K562 (cell line): ENCODE measurements around the gene MFAP3L. TPM values are rescaled to one million over a fixed set of nuclear protein-coding genes. Genes with fewer than 3 reads are reported as not detected.

ENCODE experiments used
- ATAC-seq: fragments of 200-7000 bp; cut with Tn5 transposase; 3 replicates; pipeline ENCODE4 v1.9.1; 2020; ENCODE audit warnings: moderate library complexity
- BruUV-seq: library from RNA; stranded (reverse); fragments of 400-500 nt; replicated peaks from 2 replicates; lab custom pipeline; 2021; lab: Mats Ljungman, UMichigan
- CTCF ChIA-PET: fragments of 300-600 bp; formaldehyde crosslinking; extraction: SDS; loops from one replicate; lab custom pipeline; 2021; ENCODE audit warnings: low intra/inter-chr PET ratio; lab: Yijun Ruan, JAX
- POLR2A ChIA-PET: fragments of 300-600, 350-650 bp; sonication (Branson Sonifier 250); formaldehyde crosslinking; extraction: SDS; loops from one replicate; lab custom pipeline; 2021; ENCODE audit warnings: antibody characterized with exemption, inconsistent platforms; lab: Yijun Ruan, JAX
- DNase-seq, 4 experiments: peaks; one replicate each; pipeline versions ENCODE4 v3.0.0 to v3.0.0-alpha.2; 2011 to 2018; ENCODE audit warnings: low spot score in 3 of 4, mixed read lengths in 3 of 4; ENCODE audit errors: extremely low read depth in 1 of 4
- FAIRE-seq: peaks from 2 replicates; lab custom pipeline; 2011; peaks lifted over from hg19 to GRCh38; lab: Jason Lieb, UNC
- H2AFZ ChIP-seq: 2 replicates; pipeline ENCODE4 v1.6.0; 2011; ENCODE audit warnings: low read depth, low read length, control low read depth, inconsistent platforms
- H3K27ac ChIP-seq: fragments of 200-600 bp; 3 replicates; pipeline ENCODE4 v1.8.0; 2011; ENCODE audit warnings: low read depth, mild to moderate bottlenecking, control low read depth, inconsistent platforms, low read length, moderate library complexity, mixed read lengths; ENCODE audit errors: extremely low read depth
- H3K27me3 ChIP-seq, 2 experiments: fragments of 300-600 bp in 1 of 2; 2 replicates in 1 of 2; 3 replicates in 1 of 2; pipeline versions ENCODE4 v1.6.0 to v1.8.0; 2011; ENCODE audit warnings: inconsistent platforms in 2 of 2, low read length in 2 of 2, mild to moderate bottlenecking in 1 of 2, mixed read lengths in 1 of 2, moderate library complexity in 1 of 2; ENCODE audit not compliant: control insufficient read depth in 2 of 2, insufficient read depth in 2 of 2
- H3K36me3 ChIP-seq: fragments of 300-600 bp; 3 replicates; pipeline ENCODE4 v1.8.0; 2011; ENCODE audit warnings: mild to moderate bottlenecking, low read length, inconsistent platforms; ENCODE audit not compliant: control insufficient read depth, insufficient read depth
- H3K4me1 ChIP-seq, 2 experiments: fragments of 200-600 bp in 1 of 2; replicated peaks in 1 of 2; 2 replicates in 1 of 2; 3 replicates in 1 of 2; pipeline versions ENCODE4 v1.5.1 to v1.8.0; 2011; ENCODE audit warnings: inconsistent platforms in 2 of 2, low read length in 2 of 2, mild to moderate bottlenecking in 1 of 2, mixed read lengths in 1 of 2, moderate library complexity in 1 of 2; ENCODE audit not compliant: control insufficient read depth in 2 of 2, insufficient read depth in 2 of 2
- H3K4me2 ChIP-seq: 2 replicates; pipeline ENCODE4 v1.6.1; 2011; ENCODE audit warnings: low read length, control low read depth, inconsistent platforms, mixed read lengths; ENCODE audit not compliant: insufficient read depth
- H3K4me3 ChIP-seq: fragments of 200-600 bp; sonication (generic), shearing (Covaris generic); 2 replicates; pipeline ENCODE4 v1.5.1; 2016; ENCODE audit warnings: control low read depth, inconsistent platforms
- H3K79me2 ChIP-seq: fragments of 200-600 bp; 3 replicates; pipeline ENCODE4 v1.8.0; 2011; ENCODE audit warnings: low read length, inconsistent platforms; ENCODE audit not compliant: control insufficient read depth, insufficient read depth
- H3K9ac ChIP-seq, 2 experiments: 2 replicates each; pipeline versions ENCODE4 v1.6.0 to v1.6.1; 2011; ENCODE audit warnings: low read depth in 2 of 2, low read length in 2 of 2, control low read depth in 1 of 2, inconsistent platforms in 1 of 2, mild to moderate bottlenecking in 1 of 2, mixed read lengths in 1 of 2; ENCODE audit not compliant: insufficient read depth in 1 of 2
- H3K9me1 ChIP-seq: one replicate; pipeline ENCODE4 v1.6.0; 2011; ENCODE audit warnings: inconsistent platforms, mild to moderate bottlenecking, low read length, moderate library complexity; ENCODE audit not compliant: control insufficient read depth, insufficient read depth
- H3K9me3 ChIP-seq: replicated peaks from 2 replicates; pipeline ENCODE4 v1.5.1; 2011; ENCODE audit warnings: low read depth, low read length, inconsistent platforms; ENCODE audit not compliant: control insufficient read depth, insufficient read depth
- H4K20me1 ChIP-seq: replicated peaks from 2 replicates; pipeline ENCODE4 v1.6.1; 2011; ENCODE audit warnings: low read length, inconsistent platforms, mixed read lengths; ENCODE audit not compliant: control insufficient read depth, insufficient read depth
- CHD2 ChIP-seq: IDR thresholded peaks from 2 replicates; pipeline ENCODE4 v1.6.1; 2011; ENCODE audit warnings: low read depth, low read length
- HBP1 ChIP-seq: fragments of 450-650 bp; formaldehyde crosslinking; IDR thresholded peaks from 2 replicates; pipeline ENCODE4 v1.4.0; 2022; ENCODE audit warnings: missing genetic modification characterization
- HMG20A ChIP-seq: fragments of 450-650 bp; formaldehyde crosslinking; conservative IDR thresholded peaks from 2 replicates; pipeline ENCODE4 v1.4.0; 2020; ENCODE audit warnings: mild to moderate bottlenecking, mixed read lengths
- PRDM10 ChIP-seq: fragments of 450-650 bp; IDR thresholded peaks from 2 replicates; pipeline ENCODE4 v1.6.1; 2018; ENCODE audit not compliant: partially characterized antibody
- RERE ChIP-seq: sonication (generic); formaldehyde crosslinking; IDR thresholded peaks from 2 replicates; pipeline ENCODE4 v1.8.0; 2023; ENCODE audit warnings: missing genetic modification reagents, mild to moderate bottlenecking, borderline replicate concordance
- RNF2 ChIP-seq: sonication (generic); IDR thresholded peaks from 2 replicates; pipeline ENCODE4 v1.6.1; 2016
- SIX5 ChIP-seq, 2 experiments: IDR thresholded peaks; 2 replicates each; pipeline ENCODE4 v1.6.1; 2011; ENCODE audit warnings: low read length in 2 of 2, borderline replicate concordance in 1 of 2, low read depth in 1 of 2, mild to moderate bottlenecking in 1 of 2, moderate library complexity in 1 of 2; ENCODE audit not compliant: insufficient read depth in 1 of 2
- TFE3 ChIP-seq: fragments of 450-650 bp; formaldehyde crosslinking; IDR thresholded peaks from 2 replicates; pipeline ENCODE4 v1.4.0; 2020; ENCODE audit warnings: mild to moderate bottlenecking, mixed read lengths
- XRCC3 ChIP-seq: fragments of 450-650 bp; IDR thresholded peaks from 2 replicates; pipeline ENCODE4 v1.6.1; 2017; ENCODE audit warnings: mild to moderate bottlenecking, moderate library complexity
- ZNF644 ChIP-seq: fragments of 200-800 bp; sonication (Bioruptor generic); IDR thresholded peaks from 2 replicates; pipeline ENCODE4 v1.6.1; 2016; ENCODE audit warnings: low read depth, missing genetic modification characterization, missing compliant biosample characterization
- WGBS: fragments of 100-300 bp; shearing (Covaris generic); methylation state at CpG from one replicate; pipeline ENCODE4 v1.1.6; 2016; ENCODE audit warnings: low coverage, mixed read lengths; ENCODE audit not compliant: insufficient coverage; ENCODE audit errors: missing lambda C conversion rate; 5-methylcytosine and 5-hydroxymethylcytosine counted together
- in situ Hi-C: fragments of 300-500 bp; cut with MboI; formaldehyde crosslinking; loops from 4 replicates; pipeline ENCODE4 v1.15.0; 2018; ENCODE audit warnings: inconsistent platforms, mixed read lengths
- intact Hi-C: fragments of 100-400 bp; cut with micrococcal nuclease; formaldehyde crosslinking; loops from 2 replicates; pipeline ENCODE4 v1.14.2; 2022
- polyA plus RNA-seq, 8 experiments: library from polyadenylated mRNA; depleted of rRNA in 4 of 8; stranded (reverse) in 5 of 8; unstranded in 3 of 8; fragments of >200 nt; fragmentation: Nextera tagmentation in 2 of 8; fragmentation: Illumina TruSeq in 1 of 8; extraction: Ambion mirVana in 2 of 8; extraction: Trizol in 1 of 8; gene quantifications; 2 replicates each; pipeline versions ENCODE4 v1.2.1 to v1.2.3, GENCODE V29; 2011 to 2014; ENCODE audit warnings: inconsistent platforms in 1 of 8, missing spikeins in 1 of 8
- total RNA-seq, 7 experiments: library from RNA; depleted of rRNA in 6 of 7; stranded (reverse); fragments of >200 nt in 6 of 7; fragmentation: Illumina TruSeq in 2 of 7; extraction: Trizol in 2 of 7; gene quantifications; 2 replicates each; pipeline versions ENCODE4 v1.2.1 to v1.2.3, GENCODE V29; 2011 to 2021; ENCODE audit warnings: low replicate concordance in 1 of 7

MFAP3L gene
- total and polyA plus RNA-seq, 9 of the 15 experiments (the other 6 are each of a cell fraction or from before 2014, with no cell fraction given): 0.06 to 0.25 (median 0.20) TPM; not detected in 3

GRCh38 chr4:169968999-169969398 is 57.2 kb downstream of the MFAP3L start:
- no TSS peak for BruUV-seq
- Histone ChIP-seq H2AFZ (no peak overlapping the region), H3K4me3 (no peak overlapping the region), H3K4me1 (no peaks in the 10 kb centered on the region), H3K27me3 (no peaks in the 10 kb centered on the region), H4K20me1 (no peaks in the 10 kb centered on the region), H3K4me2 (no peak overlapping the region), H3K79me2 (no peaks in the 10 kb centered on the region), H3K27ac (no peak overlapping the region), H3K36me3 (no peaks in the 10 kb centered on the region), H3K9me3 (no peaks in the 10 kb centered on the region), H3K9ac (no peak overlapping the region), H3K9me1 (no peaks in the 10 kb centered on the region)
- 0% methylated on average over 2 of the region's 2 CpGs for WGBS
- FAIRE-seq: no peak
- no peak for DNase-seq
- POLR2A ChIA-PET: no interaction called here
- intact Hi-C loops: no loop called here
- CTCF ChIA-PET: interaction anchor here (0.7 kb wide), 1 partner anchor 1051 kb away, joined by 3 read pairs; no protein-coding TSS in a partner anchor
- ATAC-seq: no peak
- in situ Hi-C loops: no loop called here
- TF ChIP-seq ZNF644 (tag): no peak
- TF ChIP-seq PRDM10: no peak
- TF ChIP-seq XRCC3: no peak
- TF ChIP-seq RNF2: no peak
- no peak for TF ChIP-seq HBP1 (CRISPR knock-in tag)
- TF ChIP-seq HMG20A (CRISPR knock-in tag): no peak
- no peak for TF ChIP-seq TFE3 (CRISPR knock-in tag)
- TF ChIP-seq SIX5 (IDR thresholded peaks at IDR 0.05; ENCODE audit: borderline replicate concordance in 1 of 2, insufficient read depth in 1 of 2, low read depth in 1 of 2, low read length in 2 of 2): no peak
- TF ChIP-seq RERE (CRISPR knock-in tag): no peak
- no peak for TF ChIP-seq CHD2
